C1 segment of cervical spinal cord (tissue), 14 donors: ENCODE measurements around the gene C5orf15.
"Not testable (repeated sequence)": the region's sequence is repeated elsewhere in the genome, so short reads cannot be mapped to it uniquely, and the experiment has no call there.

Experiments
- DNase-seq, 14 donors: peaks; one replicate each; lab custom pipeline; 2025; lab: John Stamatoyannopoulos, UW

Gene C5orf15

GRCh38 chr5:133963493-133964128 is 4.8 kb downstream of the C5orf15 start:
- no peak for DNase-seq

- no peak for DNase-seq
Measured at GRCh38 chr5:133962801-133963476, 5.5 kb downstream of the C5orf15 start.

- no peak for DNase-seq
Measured at GRCh38 chr5:133962131-133962530, 6.3 kb downstream of the C5orf15 start.

- DNase-seq: no peak
Measured at GRCh38 chr5:133959643-133960042, 8.8 kb downstream of the C5orf15 start.

- DNase-seq: no peak
Measured at GRCh38 chr5:133957591-133957990, 10.8 kb downstream of the C5orf15 start.

GRCh38 chr5:133957080-133957479 is 11.3 kb downstream of the C5orf15 start:
- no peak for DNase-seq

GRCh38 chr5:133956196-133956595 is 12.2 kb downstream of the C5orf15 start:
- not testable (repeated sequence) for DNase-seq

GRCh38 chr5:133953568-133954145 is 14.8 kb downstream of the C5orf15 start:
- DNase-seq: no peak

GRCh38 chr5:133952729-133953567 is 15.5 kb downstream of the C5orf15 start:
- DNase-seq: peak in 6 of 14 donors; percentile 19 to 42 (median 27)

- no peak for DNase-seq
Measured at GRCh38 chr5:133950821-133951612, 17.4 kb downstream of the C5orf15 start.

GRCh38 chr5:133948721-133949120 is 19.7 kb downstream of the C5orf15 start:
- DNase-seq: no peak

- DNase-seq: peak in 1 of 14 donors; percentile 19
Measured at GRCh38 chr5:133947431-133947841, 21.0 kb downstream of the C5orf15 start.

- DNase-seq: no peak
Measured at GRCh38 chr5:133945568-133945967, 22.9 kb downstream of the C5orf15 start.

- peak in 2 of 14 donors; percentile 25 to 43 for DNase-seq
Measured at GRCh38 chr5:133944263-133945185, 23.9 kb downstream of the C5orf15 start.

- DNase-seq: no peak
Measured at GRCh38 chr5:133943475-133943817, 25.0 kb downstream of the C5orf15 start.

- no peak for DNase-seq
Measured at GRCh38 chr5:133942614-133943474, 25.6 kb downstream of the C5orf15 start.

GRCh38 chr5:133941456-133942196 is 26.8 kb downstream of the C5orf15 start:
- no peak for DNase-seq

- DNase-seq: no peak
Measured at GRCh38 chr5:133939668-133940067, 28.8 kb downstream of the C5orf15 start.
